Type B pancreatic cell (in vitro differentiated cells): Measurements from ENCODE around the gene GRID2. TPM values are rescaled to one million over a fixed set of nuclear protein-coding genes. Genes with fewer than 3 reads are reported as not detected.
"Not testable (repeated sequence)": the region's sequence is repeated elsewhere in the genome, so short reads cannot be mapped to it uniquely, and the experiment has no call there.

Source experiments
- DNase-seq: peaks from one replicate; pipeline ENCODE4 v3.0.0; 2021; ENCODE audit warnings: mixed read lengths; ENCODE audit not compliant: unreplicated experiment; ENCODE audit errors: extremely low spot score
- H3K27ac Mint-ChIP-seq: 2 replicates; pipeline ENCODE4 v1.8.0; 2021; ENCODE audit warnings: mild to moderate bottlenecking, mixed read lengths
- H3K27me3 Mint-ChIP-seq: 2 replicates; pipeline ENCODE4 v1.8.0; 2021; ENCODE audit warnings: mixed read lengths
- H3K36me3 Mint-ChIP-seq: 2 replicates; pipeline ENCODE4 v1.8.0; 2021; ENCODE audit warnings: mixed read lengths
- H3K4me1 Mint-ChIP-seq: one replicate; pipeline ENCODE4 v1.8.0; 2021; ENCODE audit warnings: mixed read lengths; ENCODE audit not compliant: unreplicated experiment
- H3K4me3 Mint-ChIP-seq: 2 replicates; pipeline ENCODE4 v1.8.0; 2021; ENCODE audit warnings: mild to moderate bottlenecking, mixed read lengths
- H3K9me3 Mint-ChIP-seq: 2 replicates; pipeline ENCODE4 v1.8.0; 2021; ENCODE audit warnings: mixed read lengths
- total RNA-seq: library from RNA; stranded (reverse); gene quantifications from 2 replicates; pipeline ENCODE4 v1.2.1, GENCODE V29; 2021; ENCODE audit warnings: low replicate concordance
- TF ChIP-seq, protein P1 (sequence below): fragments of 200-600 bp; sonication (generic); conservative IDR thresholded peaks from 2 replicates; pipeline ENCODE4 v1.5.0; 2021; ENCODE audit warnings: antibody characterized with exemption, mild to moderate bottlenecking

The GRID2 gene
- total RNA-seq, 1 donor from 2014 or later, result 1.7 TPM

DNA sequence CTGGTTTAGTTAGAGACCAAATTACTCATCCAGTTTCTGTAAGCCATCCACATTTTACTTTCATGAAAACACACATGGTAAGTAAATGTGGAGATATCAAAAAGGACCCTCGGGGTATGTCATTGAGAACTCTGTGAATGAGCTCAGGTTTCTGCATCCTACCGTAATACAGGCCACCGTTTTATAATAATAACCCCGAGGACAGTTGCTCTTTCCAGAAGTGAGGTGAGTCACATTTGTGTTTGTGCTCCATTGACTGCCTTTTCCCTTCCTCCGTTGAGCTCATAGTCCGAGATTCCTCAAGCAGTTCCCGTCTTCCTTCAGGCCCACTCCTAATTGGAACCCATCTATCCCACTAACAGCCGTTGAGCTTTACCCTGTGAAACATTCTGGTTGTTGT, 95.3 kb downstream of the GRID2 start:
- Mint-ChIP-seq H3K9me3 (no peaks in the 10 kb centered on the region), H3K27ac (no peak overlapping the region), H3K27me3 (no peaks in the 10 kb centered on the region), H3K4me1 (no peaks in the 10 kb centered on the region), H3K4me3 (no peak overlapping the region), H3K36me3 (no peaks in the 10 kb centered on the region)
- no peak for DNase-seq
- TF ChIP-seq, protein P1, sequence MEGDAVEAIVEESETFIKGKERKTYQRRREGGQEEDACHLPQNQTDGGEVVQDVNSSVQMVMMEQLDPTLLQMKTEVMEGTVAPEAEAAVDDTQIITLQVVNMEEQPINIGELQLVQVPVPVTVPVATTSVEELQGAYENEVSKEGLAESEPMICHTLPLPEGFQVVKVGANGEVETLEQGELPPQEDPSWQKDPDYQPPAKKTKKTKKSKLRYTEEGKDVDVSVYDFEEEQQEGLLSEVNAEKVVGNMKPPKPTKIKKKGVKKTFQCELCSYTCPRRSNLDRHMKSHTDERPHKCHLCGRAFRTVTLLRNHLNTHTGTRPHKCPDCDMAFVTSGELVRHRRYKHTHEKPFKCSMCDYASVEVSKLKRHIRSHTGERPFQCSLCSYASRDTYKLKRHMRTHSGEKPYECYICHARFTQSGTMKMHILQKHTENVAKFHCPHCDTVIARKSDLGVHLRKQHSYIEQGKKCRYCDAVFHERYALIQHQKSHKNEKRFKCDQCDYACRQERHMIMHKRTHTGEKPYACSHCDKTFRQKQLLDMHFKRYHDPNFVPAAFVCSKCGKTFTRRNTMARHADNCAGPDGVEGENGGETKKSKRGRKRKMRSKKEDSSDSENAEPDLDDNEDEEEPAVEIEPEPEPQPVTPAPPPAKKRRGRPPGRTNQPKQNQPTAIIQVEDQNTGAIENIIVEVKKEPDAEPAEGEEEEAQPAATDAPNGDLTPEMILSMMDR, result no peak

DNA sequence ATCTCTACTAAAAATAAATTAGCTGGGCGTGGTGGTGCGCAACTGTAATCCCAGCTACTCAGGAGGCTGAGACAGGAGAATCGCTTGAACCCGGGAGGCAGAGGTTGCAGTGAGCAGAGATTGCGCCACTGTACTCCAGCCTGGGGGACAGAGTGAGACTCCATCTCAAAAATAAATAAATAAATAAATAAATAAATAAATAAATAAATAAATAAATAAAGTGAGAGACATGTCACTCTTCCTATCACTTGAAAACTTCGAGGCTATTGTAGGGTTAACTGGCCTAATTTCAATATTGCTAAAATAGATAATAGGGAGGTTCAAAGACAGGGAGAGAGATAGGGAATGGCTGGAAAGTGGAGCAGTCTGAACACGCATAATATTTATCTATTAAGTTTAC, 99.8 kb downstream of the GRID2 start:
- H3K4me1 Mint-ChIP-seq, H3K27ac Mint-ChIP-seq, H3K9me3 Mint-ChIP-seq: not testable (repeated sequence)

DNA sequence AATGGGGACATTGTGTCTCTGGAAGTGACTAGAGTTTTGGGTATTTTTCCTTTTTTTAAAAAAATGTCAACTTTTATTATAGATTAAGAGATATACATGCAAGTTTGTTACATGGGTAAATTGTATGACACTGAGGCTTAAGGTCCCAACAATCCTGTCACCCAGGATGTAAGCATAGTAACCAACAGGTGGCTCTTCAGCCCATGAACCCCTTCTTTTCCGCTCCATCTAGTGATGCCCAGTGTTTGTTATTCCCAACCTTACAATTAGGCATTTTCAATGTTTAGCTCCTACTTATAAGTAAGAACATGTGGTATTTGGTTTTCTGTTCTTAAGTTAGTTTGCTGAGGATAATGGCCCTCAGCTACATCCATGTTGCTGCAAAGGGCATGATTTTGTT, 102.7 kb downstream of the GRID2 start:
- Mint-ChIP-seq H3K9me3 (no peaks in the 10 kb centered on the region), H3K4me1 (no peaks in the 10 kb centered on the region)

More for the DNA sequence above, 99.8 kb downstream of the GRID2 start:
- H3K27me3 Mint-ChIP-seq, DNase-seq, H3K36me3 Mint-ChIP-seq, H3K4me3 Mint-ChIP-seq: not testable (repeated sequence)

DNA sequence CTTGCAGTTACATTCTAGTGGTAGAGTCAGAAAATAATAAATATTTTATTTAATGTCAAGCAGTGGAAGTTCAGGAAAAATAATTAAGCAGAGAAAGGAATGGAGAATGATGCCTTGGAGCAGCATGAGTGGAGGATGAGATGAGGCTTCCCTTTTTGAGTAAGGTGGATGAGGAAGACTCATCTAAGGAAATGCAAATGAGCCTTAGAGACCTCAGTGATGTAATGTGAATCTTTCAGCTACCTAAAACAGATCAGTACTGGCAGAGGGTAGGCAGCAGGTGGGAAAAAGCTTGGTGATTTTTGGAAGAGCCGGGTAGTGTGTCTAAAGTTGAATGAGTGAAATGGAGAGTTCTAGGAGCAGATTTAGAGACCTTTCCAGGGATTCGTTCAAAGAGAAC, 118.2 kb downstream of the GRID2 start:
- peaks cover 18% of the 10 kb centered on the region for H3K27me3 Mint-ChIP-seq
- no peaks in the 10 kb centered on the region for H3K9me3 Mint-ChIP-seq
- TF ChIP-seq, protein P1, result no peak
- H3K4me3 Mint-ChIP-seq, result no peak overlapping the region
- H3K4me1 Mint-ChIP-seq, result no peaks in the 10 kb centered on the region
- no peaks in the 10 kb centered on the region for H3K36me3 Mint-ChIP-seq
- no peak for DNase-seq
- H3K27ac Mint-ChIP-seq, result no peak overlapping the region

More for the DNA sequence above, 102.7 kb downstream of the GRID2 start:
- DNase-seq, result no peak
- no peak overlapping the region for H3K27ac Mint-ChIP-seq
- no peaks in the 10 kb centered on the region for H3K27me3 Mint-ChIP-seq
- H3K4me3 Mint-ChIP-seq, result no peak overlapping the region
- H3K36me3 Mint-ChIP-seq, result no peaks in the 10 kb centered on the region
- TF ChIP-seq, protein P1, result no peak

DNA sequence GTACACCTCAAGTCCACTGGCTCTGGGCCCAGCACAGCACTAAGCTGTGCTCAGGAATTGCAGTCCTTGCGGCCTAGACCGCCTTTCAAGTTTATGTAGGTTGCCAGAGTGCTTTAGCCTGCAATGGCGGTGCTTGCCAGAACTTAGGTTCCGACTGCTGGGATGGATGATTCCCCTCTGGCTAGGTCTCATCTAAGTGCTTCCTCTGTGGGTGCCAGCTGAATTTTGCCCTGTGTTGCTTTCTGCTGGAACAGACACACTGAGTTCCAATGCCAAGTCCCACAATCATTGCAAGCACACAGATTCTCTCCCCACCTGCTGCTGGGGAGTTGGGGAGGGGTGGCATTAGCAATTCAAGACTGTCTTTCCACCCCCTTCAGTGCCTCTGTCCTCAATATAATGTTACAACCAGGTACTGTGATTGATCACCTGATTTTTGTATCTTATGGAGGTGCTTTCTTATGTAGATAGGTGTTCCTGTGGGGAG, 129.5 kb downstream of the GRID2 start:
- TF ChIP-seq, protein P1, result no peak

DNA sequence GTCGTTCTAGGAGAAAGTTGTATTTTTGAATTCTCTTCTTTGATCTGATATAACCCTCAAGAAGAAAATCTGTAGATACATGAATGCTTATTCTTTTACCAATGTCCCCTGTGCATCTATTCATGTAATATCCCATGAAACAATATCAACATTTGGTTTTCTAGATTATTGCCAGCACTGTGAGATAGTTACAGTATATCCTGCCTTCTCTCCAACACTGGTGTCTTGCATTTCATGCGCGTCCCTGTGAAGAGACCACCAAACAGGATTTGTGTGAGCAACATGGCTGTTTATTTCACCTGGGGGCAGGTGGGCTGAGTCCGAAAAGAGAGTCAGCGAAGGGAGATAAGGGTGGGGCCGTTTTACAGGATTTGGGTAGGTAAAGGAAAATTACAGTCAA, 135.0 kb downstream of the GRID2 start:
- not testable (repeated sequence) for DNase-seq, H3K4me3 Mint-ChIP-seq, H3K4me1 Mint-ChIP-seq, H3K36me3 Mint-ChIP-seq, H3K27ac Mint-ChIP-seq
- Mint-ChIP-seq H3K9me3 (peaks cover 10% of the 10 kb centered on the region), H3K27me3 (peaks cover 33% of the 10 kb centered on the region)

More for the DNA sequence above, 129.5 kb downstream of the GRID2 start:
- Mint-ChIP-seq H3K36me3 (no peaks in the 10 kb centered on the region), H3K27ac (no peak overlapping the region), H3K4me1 (no peaks in the 10 kb centered on the region), H3K9me3 (no peaks in the 10 kb centered on the region), H3K27me3 (no peaks in the 10 kb centered on the region), H3K4me3 (no peak overlapping the region)
- DNase-seq, result no peak

DNA sequence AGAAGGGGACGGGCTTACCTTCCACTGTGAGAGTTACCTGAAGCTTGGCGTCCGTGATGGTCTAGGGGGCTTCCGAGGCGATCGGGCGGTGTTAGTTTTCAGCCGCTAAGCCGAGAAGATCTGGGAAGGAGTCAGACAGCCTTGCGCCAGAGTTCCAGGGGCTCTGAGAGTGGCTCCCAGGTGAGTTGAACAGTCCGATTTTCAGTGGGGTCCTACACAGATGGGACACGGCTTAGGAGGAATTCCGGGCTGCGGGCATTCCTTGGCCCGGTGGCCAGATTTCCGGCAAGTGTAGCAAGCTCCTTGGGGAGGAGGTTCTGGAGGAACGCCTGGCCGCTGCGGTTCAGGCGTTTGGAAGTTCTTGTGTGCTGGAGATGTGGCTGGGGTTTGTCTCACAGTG, 138.4 kb downstream of the GRID2 start:
- not testable (repeated sequence) for H3K36me3 Mint-ChIP-seq, H3K4me3 Mint-ChIP-seq, H3K4me1 Mint-ChIP-seq, H3K27ac Mint-ChIP-seq, DNase-seq
- Mint-ChIP-seq H3K9me3 (peaks cover 10% of the 10 kb centered on the region), H3K27me3 (peaks cover 49% of the 10 kb centered on the region)

DNA sequence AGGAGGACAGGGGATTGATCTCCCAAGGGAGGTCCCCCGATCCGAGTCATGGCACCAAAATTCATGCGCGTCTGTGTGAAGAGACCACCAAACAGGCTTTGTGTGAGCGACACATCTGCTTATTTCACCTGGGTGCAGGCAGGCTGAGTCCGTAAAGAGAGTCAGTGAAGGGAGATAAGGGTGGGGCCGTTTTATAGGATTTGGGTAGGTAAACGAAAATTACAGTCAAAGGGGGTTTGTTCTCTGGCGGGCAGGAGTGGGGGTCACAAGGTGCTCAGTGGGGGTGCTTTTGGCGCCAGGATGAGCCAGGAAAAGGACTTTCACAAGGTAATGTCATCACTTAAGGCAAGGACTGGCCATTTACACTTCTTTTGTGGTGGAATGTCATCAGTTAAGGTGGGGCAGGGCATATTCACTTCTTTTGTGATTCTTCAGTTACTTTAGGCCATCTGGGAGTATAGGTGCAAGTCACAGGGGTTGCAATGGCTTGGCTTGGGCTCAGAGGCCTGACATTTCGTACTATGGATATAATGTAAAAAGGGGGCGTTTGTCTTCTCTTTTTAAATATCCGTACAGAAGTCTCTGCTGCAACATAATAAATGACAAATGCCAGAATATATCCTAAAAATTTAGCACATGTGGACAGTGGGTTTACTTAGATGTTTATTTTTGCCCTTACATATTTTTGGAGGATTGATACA, 140.5 kb downstream of the GRID2 start:
- H3K4me1 Mint-ChIP-seq, H3K36me3 Mint-ChIP-seq, H3K4me3 Mint-ChIP-seq, DNase-seq, H3K27ac Mint-ChIP-seq: not testable (repeated sequence)
- Mint-ChIP-seq H3K27me3 (peaks cover 47% of the 10 kb centered on the region), H3K9me3 (peaks cover 10% of the 10 kb centered on the region)
